SU-DHL-6 (cell line): ENCODE data around the gene ZCCHC7.

Source experiments
- H2AFZ ChIP-seq: fragments of 200-600 bp; sonication (generic); 2 replicates; pipeline ENCODE4 v1.6.1; 2014; ENCODE audit warnings: low read depth, mild to moderate bottlenecking, moderate library complexity, mixed read lengths, antibody characterized with exemption, low read length; ENCODE audit not compliant: severe bottlenecking
- H3F3A ChIP-seq: fragments of 200-600 bp; shearing (Covaris generic); 2 replicates; pipeline ENCODE4 v1.6.0; 2016; ENCODE audit warnings: antibody characterized with exemption, mild to moderate bottlenecking; ENCODE audit not compliant: insufficient read depth
- H3K27ac ChIP-seq: fragments of 200-600 bp; sonication (generic); 2 replicates; pipeline ENCODE4 v1.5.1; 2016; ENCODE audit warnings: low read depth, mild to moderate bottlenecking, low read length, moderate library complexity, mixed read lengths
- H3K27me3 ChIP-seq: fragments of 200-600 bp; sonication (generic), shearing (Covaris generic); 2 replicates; pipeline ENCODE4 v1.6.0; 2014; ENCODE audit warnings: mild to moderate bottlenecking, low read length
- H3K36me3 ChIP-seq: fragments of 200-600 bp; sonication (generic); 2 replicates; pipeline ENCODE4 v1.6.1; 2014; ENCODE audit warnings: mild to moderate bottlenecking, low read length, mixed read lengths
- H3K4me2 ChIP-seq: fragments of 300-600, 200-600 bp; shearing (Covaris generic), sonication (generic); 2 replicates; pipeline ENCODE4 v1.6.0; 2014; ENCODE audit warnings: low read length, low read depth, mild to moderate bottlenecking; ENCODE audit not compliant: poor library complexity, severe bottlenecking
- H3K4me3 ChIP-seq: fragments of 200-600 bp; sonication (generic); 2 replicates; pipeline ENCODE4 v1.5.1; 2014; ENCODE audit warnings: antibody characterized with exemption, low read length, mild to moderate bottlenecking, mixed read lengths; ENCODE audit not compliant: insufficient read depth, poor library complexity, severe bottlenecking
- H3K79me2 ChIP-seq: fragments of 200-600 bp; sonication (generic); 2 replicates; pipeline ENCODE4 v1.6.1; 2014; ENCODE audit warnings: mild to moderate bottlenecking, low read length, moderate library complexity; ENCODE audit not compliant: insufficient read depth
- H3K9ac ChIP-seq: fragments of 200-600 bp; sonication (generic); 2 replicates; pipeline ENCODE4 v1.7.0; 2014; ENCODE audit warnings: mild to moderate bottlenecking, low read length
- H3K9me2 ChIP-seq: fragments of 200-600 bp; sonication (generic); replicated peaks from 2 replicates; pipeline ENCODE4 v1.6.1; 2014; ENCODE audit warnings: low read length; ENCODE audit not compliant: insufficient read depth
- H3K9me3 ChIP-seq: fragments of 200-600 bp; sonication (generic); 2 replicates; pipeline ENCODE4 v1.6.1; 2014; ENCODE audit warnings: low read length, mixed read lengths; ENCODE audit not compliant: insufficient read depth
- H4K20me1 ChIP-seq: fragments of 200-600 bp; sonication (generic); 2 replicates; pipeline ENCODE4 v1.6.1; 2014; ENCODE audit warnings: low read depth, mild to moderate bottlenecking, antibody characterized with exemption, low read length, moderate library complexity, mixed read lengths
- EZH2phosphoT487 ChIP-seq: fragments of 200-600 bp; sonication (generic), shearing (Covaris generic); conservative IDR thresholded peaks from 2 replicates; pipeline ENCODE4 v1.6.1; 2018; ENCODE audit warnings: mild to moderate bottlenecking, antibody characterized with exemption, low read length, moderate library complexity, mixed read lengths
- TF ChIP-seq, protein P1 (sequence below): fragments of 200-600 bp; sonication (generic); IDR thresholded peaks from one replicate; pipeline ENCODE4 v1.5.1; 2017; ENCODE audit warnings: antibody characterized with exemption, mild to moderate bottlenecking, low read length, moderate library complexity; ENCODE audit not compliant: insufficient read depth, poor library complexity, severe bottlenecking

The ZCCHC7 gene

DNA sequence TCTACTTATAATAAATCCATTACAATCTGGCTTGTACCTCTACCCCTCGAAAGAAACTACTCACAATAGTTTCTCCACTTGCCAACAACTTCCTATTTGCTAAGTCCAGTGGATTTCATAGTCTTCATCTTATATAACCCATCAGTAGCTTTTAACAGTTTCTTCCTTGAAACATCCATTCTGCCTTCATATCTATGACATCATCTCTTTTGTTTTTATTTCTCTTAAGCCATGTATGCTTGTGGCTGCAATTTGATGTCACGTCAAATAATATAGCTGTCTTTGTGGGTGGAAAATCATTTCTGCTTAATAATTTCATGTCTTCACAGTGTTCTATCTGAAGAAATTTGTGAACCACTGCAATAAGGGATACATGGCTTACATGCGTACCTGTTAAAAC is 224.7 kb downstream of the ZCCHC7 start:
- H2AFZ ChIP-seq, result no peak overlapping the region
- no peak overlapping the region for H3K4me2 ChIP-seq
- no peaks in the 10 kb centered on the region for H3K9me2 ChIP-seq
- no peaks in the 10 kb centered on the region for H4K20me1 ChIP-seq
- peaks cover 25% of the 10 kb centered on the region; the same call in 1 of the 2 replicates for H3F3A ChIP-seq
- peaks cover 30% of the 10 kb centered on the region; the same call in 1 of the 2 replicates for H3K36me3 ChIP-seq
- no peaks in the 10 kb centered on the region for H3K27me3 ChIP-seq
- peaks cover 76% of the 10 kb centered on the region for H3K79me2 ChIP-seq
- no peak for TF ChIP-seq EZH2phosphoT487
- TF ChIP-seq, protein P1, sequence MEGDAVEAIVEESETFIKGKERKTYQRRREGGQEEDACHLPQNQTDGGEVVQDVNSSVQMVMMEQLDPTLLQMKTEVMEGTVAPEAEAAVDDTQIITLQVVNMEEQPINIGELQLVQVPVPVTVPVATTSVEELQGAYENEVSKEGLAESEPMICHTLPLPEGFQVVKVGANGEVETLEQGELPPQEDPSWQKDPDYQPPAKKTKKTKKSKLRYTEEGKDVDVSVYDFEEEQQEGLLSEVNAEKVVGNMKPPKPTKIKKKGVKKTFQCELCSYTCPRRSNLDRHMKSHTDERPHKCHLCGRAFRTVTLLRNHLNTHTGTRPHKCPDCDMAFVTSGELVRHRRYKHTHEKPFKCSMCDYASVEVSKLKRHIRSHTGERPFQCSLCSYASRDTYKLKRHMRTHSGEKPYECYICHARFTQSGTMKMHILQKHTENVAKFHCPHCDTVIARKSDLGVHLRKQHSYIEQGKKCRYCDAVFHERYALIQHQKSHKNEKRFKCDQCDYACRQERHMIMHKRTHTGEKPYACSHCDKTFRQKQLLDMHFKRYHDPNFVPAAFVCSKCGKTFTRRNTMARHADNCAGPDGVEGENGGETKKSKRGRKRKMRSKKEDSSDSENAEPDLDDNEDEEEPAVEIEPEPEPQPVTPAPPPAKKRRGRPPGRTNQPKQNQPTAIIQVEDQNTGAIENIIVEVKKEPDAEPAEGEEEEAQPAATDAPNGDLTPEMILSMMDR, result no peak
- no peaks in the 10 kb centered on the region for H3K9me3 ChIP-seq
- H3K9ac ChIP-seq, result no peak overlapping the region
- no peak overlapping the region for H3K4me3 ChIP-seq
- no peak overlapping the region for H3K27ac ChIP-seq

DNA sequence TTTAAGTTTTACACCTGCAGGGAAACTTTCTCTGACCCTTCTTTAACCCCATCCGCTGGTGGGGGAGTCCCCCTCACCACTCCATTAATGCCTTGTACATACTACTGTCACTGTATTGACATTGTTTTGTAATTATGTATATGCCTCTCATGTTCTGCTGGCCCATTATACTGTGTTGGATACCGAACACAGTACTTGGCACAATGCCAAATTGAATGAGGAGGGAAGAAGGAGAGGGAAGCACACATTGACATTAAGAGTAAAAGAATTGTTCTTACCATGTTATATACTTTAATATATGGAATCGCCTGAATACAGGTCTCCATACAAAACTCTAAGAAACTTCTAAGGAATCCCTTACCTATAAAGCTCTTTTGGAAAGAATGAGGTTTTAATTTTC is 228.5 kb downstream of the ZCCHC7 start:
- H3K4me2 ChIP-seq, result no peak overlapping the region
- H3K9me2 ChIP-seq, result no peaks in the 10 kb centered on the region
- H3K27me3 ChIP-seq, result no peaks in the 10 kb centered on the region
- H3K4me3 ChIP-seq, result no peak overlapping the region
- H4K20me1 ChIP-seq, result no peaks in the 10 kb centered on the region
- H3K9me3 ChIP-seq, result no peaks in the 10 kb centered on the region
- peaks cover 38% of the 10 kb centered on the region for H3K79me2 ChIP-seq
- TF ChIP-seq EZH2phosphoT487, result no peak
- TF ChIP-seq, protein P1, result no peak
- H3K9ac ChIP-seq, result no peak overlapping the region
- peaks cover 40% of the 10 kb centered on the region for H3K36me3 ChIP-seq
- H2AFZ ChIP-seq, result no peak overlapping the region
- H3F3A ChIP-seq, result peaks cover 17% of the 10 kb centered on the region
- H3K27ac ChIP-seq, result no peak overlapping the region

GRCh38 chr9:37350486-37351190 is 230.3 kb downstream of the ZCCHC7 start:
- Histone ChIP-seq H3K9ac (no peak overlapping the region), H4K20me1 (no peaks in the 10 kb centered on the region), H3K9me3 (no peaks in the 10 kb centered on the region), H2AFZ (no peak overlapping the region), H3K9me2 (no peaks in the 10 kb centered on the region), H3K4me2 (no peak overlapping the region), H3K27me3 (no peaks in the 10 kb centered on the region), H3K79me2 (peaks cover 24% of the 10 kb centered on the region), H3F3A (peaks cover 34% of the 10 kb centered on the region), H3K27ac (no peak overlapping the region), H3K36me3 (peaks cover 57% of the 10 kb centered on the region), H3K4me3 (no peak overlapping the region)
- no peak for TF ChIP-seq EZH2phosphoT487
- TF ChIP-seq, protein P1, result no peak
